Hepatocyte (in vitro differentiated cells): ENCODE data around the gene TMEM225B.

Source experiments
- CTCF ChIP-seq: fragments of 200-600 bp; sonication (generic); IDR thresholded peaks from 2 replicates; pipeline ENCODE4 v1.5.1; 2016; ENCODE audit warnings: antibody characterized with exemption, mild to moderate bottlenecking; ENCODE audit not compliant: poor library complexity
- EZH2 ChIP-seq: fragments of 200-600 bp; sonication (generic); IDR thresholded peaks from 2 replicates; pipeline ENCODE4 v1.6.1; 2016; ENCODE audit warnings: antibody characterized with exemption, mild to moderate bottlenecking, borderline replicate concordance
- EZH2phosphoT487 ChIP-seq: fragments of 200-600 bp; sonication (generic); IDR thresholded peaks from one replicate; pipeline ENCODE4 v1.6.1; 2018; ENCODE audit warnings: antibody characterized with exemption, mild to moderate bottlenecking, low read depth, moderate library complexity; ENCODE audit not compliant: unreplicated experiment, severe bottlenecking

DNA sequence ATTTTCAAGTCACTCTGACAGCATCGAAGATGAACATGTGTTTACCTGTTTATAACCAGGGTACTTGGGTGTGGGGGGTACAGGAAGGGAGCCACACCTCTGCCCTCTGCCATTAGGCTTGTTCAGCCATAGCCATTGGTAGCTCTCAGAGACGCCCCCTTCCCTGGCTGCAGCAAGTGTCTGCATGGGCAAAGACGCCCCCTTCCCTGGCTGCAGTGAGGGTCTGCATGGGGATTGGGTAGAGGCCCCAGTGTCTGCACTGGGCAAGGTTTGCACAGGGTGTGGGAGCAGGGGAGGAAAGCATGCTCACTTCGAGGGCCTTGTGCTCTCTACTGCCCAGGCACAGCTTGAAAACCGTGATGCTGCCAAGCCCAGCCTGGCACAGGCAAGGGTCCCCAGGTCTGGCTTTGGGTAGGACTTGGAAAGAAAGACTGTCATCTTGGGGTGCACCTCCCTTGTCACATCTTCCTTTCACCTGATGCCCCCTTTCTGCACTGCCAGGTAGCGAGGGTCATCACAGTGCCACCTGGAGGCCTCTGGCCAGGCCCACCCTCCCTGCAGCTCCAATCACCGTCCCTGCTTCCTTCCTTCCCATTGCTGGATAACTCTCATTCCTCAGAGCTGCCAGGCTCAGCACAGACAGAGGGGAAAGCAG is 3.7 kb downstream of the TMEM225B start:
- TF ChIP-seq CTCF (no peak), EZH2 (no peak), EZH2phosphoT487 (no peak)
